GM18502 (cell line): ENCODE measurements around the gene TPPP2.

Experiments
- ATAC-seq: cut with Tn5 transposase; IDR thresholded peaks from one replicate; pipeline ENCODE4 v1.9.1; 2021; ENCODE audit warnings: mild to moderate bottlenecking; ENCODE audit not compliant: unreplicated experiment, poor library complexity

TPPP2 gene

DNA sequence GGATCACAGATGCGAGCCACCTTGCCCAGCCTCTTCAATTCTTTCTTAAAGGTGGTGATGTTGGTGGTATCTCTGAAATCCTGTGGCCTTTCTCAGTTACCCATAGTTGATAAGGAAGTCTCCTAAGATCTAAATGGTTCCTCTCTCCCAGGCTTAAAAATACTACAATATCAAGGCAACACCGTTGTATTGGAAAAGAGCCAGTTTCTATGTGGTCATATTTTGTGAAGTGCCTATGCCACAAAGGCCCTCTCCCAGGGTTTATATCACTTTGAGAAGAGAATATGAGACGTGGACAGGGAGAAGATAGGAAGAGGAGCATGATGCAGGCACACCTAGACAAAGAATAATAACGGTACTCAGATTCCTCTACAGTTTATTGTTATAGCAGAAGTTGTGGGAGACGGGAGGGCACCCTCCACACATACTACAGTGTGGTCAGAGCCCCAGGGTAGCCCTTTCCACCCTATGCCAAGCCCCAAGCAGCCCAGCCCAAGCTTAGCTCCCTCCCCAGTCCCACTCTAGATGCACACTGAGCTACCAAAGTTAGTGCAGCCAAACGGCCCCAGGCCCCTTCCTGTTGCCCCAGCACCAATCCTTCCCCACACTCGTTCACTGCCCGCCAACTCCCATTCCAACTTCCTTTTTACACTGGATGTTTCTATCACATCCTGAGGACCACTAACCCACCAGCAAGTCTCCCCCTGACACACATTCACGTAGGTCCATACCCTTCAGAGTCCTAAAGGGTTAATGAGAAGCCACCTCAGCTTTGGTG, 13.4 kb upstream of the TPPP2 start:
- no peak for ATAC-seq

GRCh38 chr14:21017528-21018245, 12.3 kb upstream of the TPPP2 start:
- ATAC-seq: no peak

- ATAC-seq: no peak
These were observed 11.7 kb upstream of the TPPP2 start for GRCh38 chr14:21018286-21018685.

- no peak for ATAC-seq
These were observed 11.2 kb upstream of the TPPP2 start for GRCh38 chr14:21018781-21019180.

DNA sequence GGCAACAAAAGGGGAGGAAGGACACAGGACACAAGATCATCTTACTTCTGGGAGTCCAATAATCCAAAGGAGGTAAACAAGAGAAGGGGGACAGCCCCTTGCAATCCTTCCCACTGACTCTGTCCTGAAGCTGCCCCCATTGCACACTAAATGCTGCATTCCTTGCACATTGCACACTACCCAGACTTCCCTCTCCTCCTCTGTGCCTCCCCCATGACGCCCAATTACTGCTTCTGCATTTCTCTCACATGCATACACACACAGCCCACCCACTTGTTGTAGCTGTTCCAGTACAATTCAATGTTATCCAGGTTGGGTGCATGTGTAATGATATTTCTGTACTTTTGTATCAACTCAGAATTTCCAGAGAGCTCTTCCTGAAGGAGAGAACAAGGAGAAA, 10.7 kb upstream of the TPPP2 start:
- ATAC-seq: no peak

DNA sequence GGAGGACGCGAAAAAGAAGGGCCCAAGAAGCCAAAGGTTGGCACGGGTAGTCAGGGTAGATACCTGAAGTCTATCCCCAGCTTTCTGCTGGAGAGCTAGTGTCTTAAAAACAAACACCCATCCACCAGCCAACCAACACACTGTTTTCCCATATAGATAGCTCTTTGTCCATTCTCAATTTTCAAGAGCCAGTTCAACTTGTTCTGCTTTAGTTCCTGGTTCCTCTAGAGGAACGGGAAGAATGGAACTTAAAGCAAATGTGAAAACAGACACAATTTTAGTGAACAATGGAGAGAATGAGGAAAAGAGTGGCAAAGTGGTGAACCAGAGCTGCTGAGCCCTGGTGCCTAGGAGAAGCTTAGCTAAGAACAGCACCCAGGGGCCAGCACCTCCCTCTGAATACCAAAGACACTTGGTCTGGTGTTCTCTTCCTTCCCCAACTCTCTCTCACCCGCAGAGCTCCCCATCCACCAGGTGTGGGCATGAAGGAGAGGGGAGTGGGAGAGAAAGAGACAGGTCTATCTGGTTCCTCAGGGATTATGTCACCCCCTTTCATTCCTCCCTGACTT, 9.0 kb upstream of the TPPP2 start:
- no peak for ATAC-seq

DNA sequence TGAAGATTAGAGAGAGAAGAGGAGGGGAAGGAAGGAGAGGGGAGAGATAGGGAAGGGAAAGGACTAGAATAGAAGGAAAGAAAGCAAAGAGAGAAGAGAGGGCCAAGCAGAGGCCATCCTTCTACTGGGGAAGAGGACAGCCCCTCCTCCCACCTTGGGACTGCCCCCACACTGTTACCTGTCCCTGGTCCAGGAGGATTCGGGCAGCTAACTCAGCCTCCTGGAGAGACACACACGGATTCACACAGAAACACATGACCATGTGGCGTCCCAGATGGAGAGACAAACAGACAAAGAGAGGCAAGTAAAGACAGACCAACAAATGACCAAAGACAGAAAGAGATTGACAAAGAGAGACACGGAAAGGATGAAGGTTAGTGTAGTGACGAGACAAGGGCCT, 7.3 kb upstream of the TPPP2 start:
- ATAC-seq: no peak

DNA sequence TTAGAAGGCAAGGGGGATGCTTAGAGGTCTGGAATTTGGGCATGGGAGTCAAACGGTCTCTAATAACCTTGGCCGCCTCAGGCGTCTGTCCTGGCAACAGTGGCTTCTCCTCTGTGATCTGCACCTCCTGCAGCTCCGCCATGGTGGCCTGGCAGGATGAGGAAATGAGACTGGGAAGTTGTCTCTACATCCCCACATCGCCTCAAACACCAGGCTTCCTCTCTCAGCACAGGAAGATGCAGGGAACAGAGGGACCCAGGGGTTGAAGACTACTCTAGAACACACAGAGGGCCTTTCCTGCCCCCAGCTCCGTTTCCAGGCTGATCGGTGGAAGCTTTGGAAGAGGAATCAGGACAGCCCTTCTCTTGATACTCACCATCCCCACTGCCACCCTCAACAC, 6.8 kb upstream of the TPPP2 start:
- ATAC-seq: no peak

GRCh38 chr14:21023817-21024584, 6.0 kb upstream of the TPPP2 start:
- ATAC-seq: no peak

DNA sequence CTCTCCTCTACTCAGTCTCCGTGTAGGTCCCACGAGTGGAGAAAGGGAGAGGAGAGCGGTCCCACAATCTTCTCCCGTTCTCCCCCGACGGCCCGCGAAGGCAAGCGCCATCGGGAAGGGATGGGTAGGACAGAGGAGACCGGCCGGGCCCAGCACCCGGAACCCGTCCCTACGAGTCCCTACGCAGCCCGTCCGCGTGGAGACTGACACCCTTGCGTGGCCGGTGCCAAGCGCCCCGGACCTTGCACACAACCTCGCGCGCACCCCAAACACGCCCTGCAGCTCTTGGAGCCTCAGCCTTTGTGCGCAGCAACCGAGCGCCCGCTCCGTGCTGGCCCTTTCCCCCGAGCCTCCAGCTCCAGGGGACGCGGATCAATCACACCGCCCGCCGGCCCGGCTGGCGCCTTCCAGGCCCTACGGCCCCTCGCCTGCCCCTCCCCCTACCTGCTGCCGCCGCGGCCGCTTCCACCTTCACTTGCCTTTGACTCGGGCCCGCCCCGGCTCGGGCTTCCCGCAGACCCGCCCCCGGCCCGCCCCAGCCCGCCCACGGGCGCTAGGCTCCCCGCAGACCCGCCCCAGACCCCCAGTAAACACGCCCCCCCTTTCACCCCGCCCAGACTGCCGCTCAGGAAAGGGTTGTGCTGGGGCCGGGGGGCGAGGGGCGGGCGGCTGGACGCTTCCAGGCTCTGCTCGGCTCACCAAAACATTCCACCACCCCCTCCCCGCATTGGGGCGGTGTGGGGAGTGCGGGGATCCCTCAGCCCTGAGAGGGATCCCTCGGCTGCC, 5.2 kb upstream of the TPPP2 start, which contains the start of gene NDRG2:
NDRG2 (minus strand) TSS at position 477 of the 786 bp plus-strand sequence. CDS start 1,746 bp downstream, outside the sequence.
- no peak for ATAC-seq

DNA sequence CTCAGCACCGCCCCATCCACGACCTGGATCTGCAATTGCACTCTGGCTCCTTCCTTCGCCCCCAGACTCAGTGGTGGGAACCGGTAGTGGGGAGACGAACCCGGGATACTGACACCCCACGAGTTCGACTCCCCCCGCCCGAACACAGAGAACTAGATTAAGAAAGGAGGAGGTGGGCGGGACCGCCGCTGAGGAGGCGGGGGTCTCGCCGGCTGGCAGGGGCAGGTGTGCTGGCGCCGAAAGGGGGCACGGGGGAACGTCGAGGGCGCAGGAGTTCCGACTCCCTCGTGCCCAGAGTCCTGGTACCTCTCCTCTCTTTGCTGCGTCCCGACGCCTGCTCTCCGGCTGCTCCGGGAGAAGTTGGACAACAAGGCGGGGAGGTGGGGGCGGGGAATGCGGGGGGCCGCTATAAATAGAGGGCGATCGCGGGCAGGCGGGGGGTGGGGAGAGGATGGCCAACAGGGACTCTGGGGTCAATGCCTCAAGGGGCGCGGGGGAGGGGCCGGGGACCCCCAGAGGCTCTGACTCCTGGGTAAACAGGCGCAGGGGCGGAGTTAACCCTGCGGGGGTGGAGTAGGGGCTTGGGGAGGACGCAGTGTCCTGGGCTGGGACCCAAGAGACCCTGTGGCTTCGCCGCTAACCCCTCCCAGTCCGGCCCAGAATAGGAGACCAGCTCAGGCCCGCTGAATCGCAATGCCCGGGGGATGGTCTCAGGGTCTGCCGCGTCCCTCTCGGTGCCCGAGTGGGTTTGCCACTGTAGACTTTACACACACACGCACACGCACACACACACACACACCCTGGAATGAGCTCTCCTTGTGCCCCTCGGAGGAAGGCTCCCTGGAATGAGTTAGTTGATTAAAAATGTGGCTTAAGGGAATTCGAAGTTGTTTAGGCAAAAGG, 4.4 kb upstream of the TPPP2 start:
- no peak for ATAC-seq

DNA sequence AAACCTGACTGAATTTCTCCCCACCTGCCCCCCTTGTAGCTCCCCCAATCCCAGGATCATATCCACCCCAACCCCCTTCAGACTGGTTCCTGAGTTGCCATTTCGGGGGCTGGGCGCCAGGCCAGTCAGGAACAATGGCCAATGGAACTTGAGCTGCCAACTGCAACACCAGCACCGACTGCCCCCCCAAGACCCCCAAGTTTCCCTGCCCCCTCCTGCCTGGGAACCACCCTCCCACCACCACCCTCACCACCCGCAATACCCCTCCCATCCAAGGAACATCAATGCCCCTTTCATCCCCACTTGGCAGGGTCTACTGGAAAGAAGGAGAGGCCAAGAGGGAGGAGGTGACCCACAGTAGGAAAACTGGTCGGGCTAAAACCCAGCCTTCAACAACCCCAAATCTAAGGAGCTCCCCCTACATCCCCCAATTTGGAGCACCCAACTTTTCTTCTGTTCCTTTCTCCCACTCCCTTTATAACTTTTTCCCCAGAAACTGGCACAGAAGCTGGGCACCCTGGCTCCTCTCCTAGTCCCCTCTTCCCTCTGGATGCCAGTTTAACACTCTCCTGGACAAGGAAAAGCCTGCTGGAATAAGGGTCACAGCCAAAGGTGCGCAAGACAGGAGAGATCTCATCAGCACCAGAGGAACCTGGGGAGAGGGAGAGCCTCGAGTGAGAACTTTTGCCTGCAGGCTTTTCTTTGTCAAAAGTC, 3.6 kb upstream of the TPPP2 start:
- no peak for ATAC-seq

GRCh38 chr14:21026988-21027315, 3.1 kb upstream of the TPPP2 start:
- no peak for ATAC-seq

- no peak for ATAC-seq
These were observed 514 bp downstream of the TPPP2 start for GRCh38 chr14:21030531-21030930.

DNA sequence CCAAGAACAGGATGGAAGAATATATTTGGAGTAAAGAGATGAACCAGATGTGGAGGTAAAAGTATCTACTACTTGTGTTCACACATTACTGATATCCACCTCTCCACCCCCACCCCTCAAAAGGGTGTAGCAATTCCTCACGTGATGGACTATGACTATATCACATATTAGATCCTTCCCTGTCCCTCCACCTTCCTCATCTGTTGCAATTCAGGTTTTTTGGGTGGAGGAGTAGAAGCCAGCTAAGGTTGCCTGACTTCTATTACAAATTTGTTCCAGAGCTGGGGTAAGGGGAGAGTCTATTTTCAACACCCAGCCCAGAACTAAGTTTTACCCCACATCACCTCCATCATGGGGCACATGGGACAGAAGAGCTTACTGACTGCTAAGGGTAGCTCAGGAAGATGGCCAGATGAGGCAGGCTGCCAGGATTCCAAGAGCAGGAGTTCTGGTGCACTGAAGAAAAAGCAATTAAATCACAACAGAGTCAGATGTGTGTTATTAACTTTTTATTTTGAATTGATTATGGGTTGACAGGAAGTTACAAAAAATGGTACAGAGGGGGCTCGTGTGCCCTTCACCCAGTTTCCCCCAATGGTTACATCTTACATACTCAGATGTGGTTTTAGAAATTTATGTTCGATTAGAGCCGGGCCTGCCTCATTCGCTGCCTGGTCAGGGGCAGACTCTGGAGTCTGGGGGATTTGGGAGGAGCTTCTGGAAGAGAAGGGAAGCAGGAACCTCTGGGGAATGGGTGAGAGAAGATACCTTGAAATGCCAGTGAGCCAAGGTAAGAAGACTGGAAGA, 2.5 kb downstream of the TPPP2 start:
- no peak for ATAC-seq

DNA sequence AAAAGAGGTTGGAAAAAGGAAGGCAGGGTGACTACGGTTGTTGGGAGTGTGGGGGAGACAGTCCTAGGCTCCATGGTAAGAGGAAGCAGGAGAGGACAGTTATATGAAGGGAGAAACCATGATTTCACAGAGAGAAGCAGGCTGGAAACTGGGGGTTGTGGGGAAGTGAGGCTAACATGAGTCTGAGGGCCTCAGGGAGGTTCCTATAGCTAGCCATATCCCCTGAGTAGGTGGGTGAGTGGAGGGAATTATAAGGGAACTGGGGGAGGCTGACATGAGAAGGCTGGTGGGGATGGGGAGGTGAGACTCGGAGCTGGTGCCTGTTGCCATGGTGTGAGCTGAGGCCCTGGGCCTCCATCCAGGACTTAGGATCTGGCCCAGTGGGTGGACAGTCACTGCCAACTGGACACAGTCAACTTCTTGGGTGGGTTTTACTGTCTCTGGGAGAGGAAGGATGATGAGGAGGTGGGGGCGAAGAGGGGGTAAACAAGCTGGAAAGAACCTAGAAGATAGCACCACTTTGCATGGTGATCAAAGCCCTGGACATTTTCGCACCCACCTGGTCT, 3.2 kb downstream of the TPPP2 start:
- no peak for ATAC-seq

GRCh38 chr14:21034707-21035106, 4.7 kb downstream of the TPPP2 start, which contains the start of gene RNASE13:
RNASE13 (minus strand) TSS chr14:21034807; CDS start chr14:21034288, 519 bp downstream.
- ATAC-seq: no peak
